Neural cell (in vitro differentiated cells): ENCODE results near the gene PTPN18.

ENCODE experiments used
- POLR2AphosphoS5 ChIP-seq: IDR thresholded peaks from 2 replicates; pipeline ENCODE4 v1.6.1; 2012
- TF ChIP-seq, protein P1 (sequence below): IDR thresholded peaks from 2 replicates; pipeline ENCODE4 v1.6.1; 2012; ENCODE audit warnings: borderline replicate concordance
- TF ChIP-seq, protein P2 (sequence below): fragments of 450-650 bp; IDR thresholded peaks from 2 replicates; pipeline ENCODE4 v1.5.1; 2014; ENCODE audit warnings: antibody characterized with exemption, mild to moderate bottlenecking, moderate library complexity; ENCODE audit not compliant: poor library complexity, severe bottlenecking

DNA sequence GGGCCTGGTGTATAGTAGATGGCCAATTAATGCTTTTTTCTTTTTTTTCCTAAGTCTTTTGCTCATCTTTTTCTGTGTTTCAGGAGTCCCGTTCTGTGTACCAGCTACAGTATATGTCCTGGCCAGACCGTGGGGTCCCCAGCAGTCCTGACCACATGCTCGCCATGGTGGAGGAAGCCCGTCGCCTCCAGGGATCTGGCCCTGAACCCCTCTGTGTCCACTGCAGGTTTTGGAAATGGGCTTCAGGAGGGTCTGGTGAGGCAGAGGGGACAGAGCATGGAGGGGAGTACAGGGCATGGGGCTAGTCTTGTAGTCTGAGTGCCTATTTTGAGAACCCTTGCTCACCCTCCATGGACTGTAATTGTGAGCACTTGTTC, 14.1 kb downstream of the PTPN18 start:
- TF ChIP-seq POLR2AphosphoS5 = no peak
- TF ChIP-seq, protein P1, sequence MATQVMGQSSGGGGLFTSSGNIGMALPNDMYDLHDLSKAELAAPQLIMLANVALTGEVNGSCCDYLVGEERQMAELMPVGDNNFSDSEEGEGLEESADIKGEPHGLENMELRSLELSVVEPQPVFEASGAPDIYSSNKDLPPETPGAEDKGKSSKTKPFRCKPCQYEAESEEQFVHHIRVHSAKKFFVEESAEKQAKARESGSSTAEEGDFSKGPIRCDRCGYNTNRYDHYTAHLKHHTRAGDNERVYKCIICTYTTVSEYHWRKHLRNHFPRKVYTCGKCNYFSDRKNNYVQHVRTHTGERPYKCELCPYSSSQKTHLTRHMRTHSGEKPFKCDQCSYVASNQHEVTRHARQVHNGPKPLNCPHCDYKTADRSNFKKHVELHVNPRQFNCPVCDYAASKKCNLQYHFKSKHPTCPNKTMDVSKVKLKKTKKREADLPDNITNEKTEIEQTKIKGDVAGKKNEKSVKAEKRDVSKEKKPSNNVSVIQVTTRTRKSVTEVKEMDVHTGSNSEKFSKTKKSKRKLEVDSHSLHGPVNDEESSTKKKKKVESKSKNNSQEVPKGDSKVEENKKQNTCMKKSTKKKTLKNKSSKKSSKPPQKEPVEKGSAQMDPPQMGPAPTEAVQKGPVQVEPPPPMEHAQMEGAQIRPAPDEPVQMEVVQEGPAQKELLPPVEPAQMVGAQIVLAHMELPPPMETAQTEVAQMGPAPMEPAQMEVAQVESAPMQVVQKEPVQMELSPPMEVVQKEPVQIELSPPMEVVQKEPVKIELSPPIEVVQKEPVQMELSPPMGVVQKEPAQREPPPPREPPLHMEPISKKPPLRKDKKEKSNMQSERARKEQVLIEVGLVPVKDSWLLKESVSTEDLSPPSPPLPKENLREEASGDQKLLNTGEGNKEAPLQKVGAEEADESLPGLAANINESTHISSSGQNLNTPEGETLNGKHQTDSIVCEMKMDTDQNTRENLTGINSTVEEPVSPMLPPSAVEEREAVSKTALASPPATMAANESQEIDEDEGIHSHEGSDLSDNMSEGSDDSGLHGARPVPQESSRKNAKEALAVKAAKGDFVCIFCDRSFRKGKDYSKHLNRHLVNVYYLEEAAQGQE = no peak
- TF ChIP-seq, protein P2, sequence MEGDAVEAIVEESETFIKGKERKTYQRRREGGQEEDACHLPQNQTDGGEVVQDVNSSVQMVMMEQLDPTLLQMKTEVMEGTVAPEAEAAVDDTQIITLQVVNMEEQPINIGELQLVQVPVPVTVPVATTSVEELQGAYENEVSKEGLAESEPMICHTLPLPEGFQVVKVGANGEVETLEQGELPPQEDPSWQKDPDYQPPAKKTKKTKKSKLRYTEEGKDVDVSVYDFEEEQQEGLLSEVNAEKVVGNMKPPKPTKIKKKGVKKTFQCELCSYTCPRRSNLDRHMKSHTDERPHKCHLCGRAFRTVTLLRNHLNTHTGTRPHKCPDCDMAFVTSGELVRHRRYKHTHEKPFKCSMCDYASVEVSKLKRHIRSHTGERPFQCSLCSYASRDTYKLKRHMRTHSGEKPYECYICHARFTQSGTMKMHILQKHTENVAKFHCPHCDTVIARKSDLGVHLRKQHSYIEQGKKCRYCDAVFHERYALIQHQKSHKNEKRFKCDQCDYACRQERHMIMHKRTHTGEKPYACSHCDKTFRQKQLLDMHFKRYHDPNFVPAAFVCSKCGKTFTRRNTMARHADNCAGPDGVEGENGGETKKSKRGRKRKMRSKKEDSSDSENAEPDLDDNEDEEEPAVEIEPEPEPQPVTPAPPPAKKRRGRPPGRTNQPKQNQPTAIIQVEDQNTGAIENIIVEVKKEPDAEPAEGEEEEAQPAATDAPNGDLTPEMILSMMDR = no peak
